Renal cortical epithelial cell (primary cell): ENCODE data around the gene DAPK1. TPM values are rescaled to one million over a fixed set of nuclear protein-coding genes. Genes with fewer than 3 reads are reported as not detected.

Experiments
- DNase-seq: peaks from one replicate; pipeline ENCODE4 v3.0.0-alpha.2; 2011; ENCODE audit warnings: low read depth
- total RNA-seq: library from RNA; depleted of rRNA; stranded (reverse); fragments of >200 nt; gene quantifications from 2 replicates; pipeline ENCODE4 v1.2.3, GENCODE V29; 2014

DAPK1 gene
- total RNA-seq, 1 donor from 2014 or later = 263 TPM

DNA sequence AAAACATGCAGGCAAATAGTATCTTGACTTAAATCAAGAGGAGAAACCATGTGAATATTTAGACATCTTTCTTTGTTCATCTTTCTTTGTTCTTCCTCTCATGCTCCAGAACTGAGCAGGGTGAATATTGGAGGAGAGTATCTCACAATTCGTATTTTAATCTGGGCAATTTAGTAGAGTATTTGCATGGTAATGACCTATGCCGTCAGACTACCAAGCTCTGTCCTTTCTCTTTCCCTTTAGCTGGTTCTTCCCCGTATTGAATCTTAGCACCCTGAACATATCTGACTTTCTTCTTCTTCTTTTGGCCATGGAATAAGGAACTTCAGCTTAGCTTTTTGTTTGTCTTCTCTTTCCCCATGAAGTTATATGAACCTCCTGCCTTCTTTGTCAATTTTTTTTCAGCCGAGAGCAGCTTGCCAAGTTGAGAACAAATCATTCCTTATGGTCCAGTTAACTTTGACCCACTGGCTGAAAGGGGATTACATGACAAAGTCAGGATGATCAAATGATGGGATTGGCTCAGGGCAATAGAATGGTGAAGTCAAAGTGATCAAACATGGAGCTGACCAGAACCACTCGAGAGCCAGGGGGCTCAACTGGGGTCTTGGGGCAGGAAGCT, 95.8 kb downstream of the DAPK1 start:
- no peak for DNase-seq

DNA sequence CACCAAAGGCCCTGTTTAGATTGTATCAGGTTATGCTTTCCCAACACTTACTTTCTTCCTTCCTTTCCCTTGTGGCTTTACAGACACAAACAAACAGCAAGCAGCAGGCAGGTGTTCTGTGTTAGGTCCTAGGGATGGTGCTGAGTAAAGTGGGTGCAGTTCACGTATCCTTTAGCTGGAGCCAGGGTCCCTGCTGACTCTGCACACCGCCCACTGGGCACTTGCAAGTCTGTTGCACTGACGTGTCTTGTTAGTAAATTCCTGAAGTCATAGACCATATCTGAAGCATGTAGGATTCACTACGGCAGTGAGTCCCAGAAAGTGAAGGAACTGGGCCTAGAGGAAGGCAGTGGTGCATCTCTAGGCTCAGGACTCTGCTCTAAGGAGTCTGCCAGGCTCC, 96.5 kb downstream of the DAPK1 start:
- DNase-seq = peak; percentile 92

DNA sequence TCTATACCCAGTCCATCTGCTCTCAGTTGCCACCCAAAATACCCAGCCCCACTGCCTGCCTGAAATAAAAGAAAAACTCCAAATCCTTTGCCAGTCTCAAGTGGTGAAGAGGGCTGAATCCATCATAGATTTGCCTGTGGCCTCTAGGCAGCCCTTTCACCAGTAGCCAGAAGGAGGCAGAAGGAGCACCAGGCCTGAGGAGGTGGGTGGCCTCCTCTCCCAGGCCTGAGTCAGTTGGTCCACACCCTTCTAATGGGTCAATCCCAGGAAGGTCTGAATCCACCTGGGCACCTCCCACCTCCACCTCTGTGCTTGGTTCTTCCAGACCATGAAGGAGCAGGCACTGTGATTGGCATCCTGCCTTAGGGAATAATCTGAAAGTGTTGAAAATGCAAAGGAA, 97.0 kb downstream of the DAPK1 start:
- DNase-seq = no peak

DNA sequence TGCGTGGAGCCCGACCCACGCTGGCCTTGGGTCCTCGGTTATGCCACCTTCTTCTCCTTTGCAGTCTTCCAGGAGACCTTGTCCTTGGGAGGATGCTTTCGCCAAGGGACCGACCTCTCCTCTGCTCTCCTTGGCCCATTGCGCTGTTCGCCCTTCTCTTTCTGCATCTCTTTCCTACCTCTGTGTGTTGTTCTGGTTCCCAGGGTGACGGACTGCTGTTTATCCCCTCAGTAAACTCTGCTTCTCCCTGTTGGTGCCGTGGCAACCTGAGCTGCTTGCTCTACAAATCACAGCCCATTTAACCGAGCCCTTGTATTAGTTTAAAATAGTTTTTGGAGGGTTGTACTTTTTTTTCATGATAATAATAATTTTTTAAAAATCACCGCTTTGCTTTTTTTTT, 97.9 kb downstream of the DAPK1 start:
- no peak for DNase-seq

DNA sequence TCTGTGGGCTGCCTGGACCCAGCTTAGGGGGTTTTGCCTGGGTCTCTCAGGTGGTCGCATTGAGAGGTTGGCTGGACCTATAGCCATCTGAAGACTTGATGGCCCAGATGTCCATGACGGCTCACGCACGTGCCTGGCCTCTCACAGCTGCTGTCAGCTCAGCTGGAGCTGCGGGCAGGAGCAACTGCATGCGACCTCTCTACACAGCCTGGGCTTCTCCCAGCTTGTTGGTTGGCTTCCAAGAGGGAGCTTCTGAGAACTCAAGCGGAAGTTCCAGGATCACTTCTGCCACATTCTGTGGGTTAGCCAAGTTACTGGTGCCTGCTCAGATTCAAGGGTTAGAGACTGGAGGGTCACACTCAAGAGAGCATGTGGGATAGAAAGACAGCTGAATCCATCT, 99.2 kb downstream of the DAPK1 start:
- DNase-seq = peak; percentile 47

GRCh38 chr9:87597710-87598443, 100.2 kb downstream of the DAPK1 start:
- DNase-seq = no peak

- peak; percentile 93 for DNase-seq
Observed at GRCh38 chr9:87599901-87600610, 102.4 kb downstream of the DAPK1 start.

DNA sequence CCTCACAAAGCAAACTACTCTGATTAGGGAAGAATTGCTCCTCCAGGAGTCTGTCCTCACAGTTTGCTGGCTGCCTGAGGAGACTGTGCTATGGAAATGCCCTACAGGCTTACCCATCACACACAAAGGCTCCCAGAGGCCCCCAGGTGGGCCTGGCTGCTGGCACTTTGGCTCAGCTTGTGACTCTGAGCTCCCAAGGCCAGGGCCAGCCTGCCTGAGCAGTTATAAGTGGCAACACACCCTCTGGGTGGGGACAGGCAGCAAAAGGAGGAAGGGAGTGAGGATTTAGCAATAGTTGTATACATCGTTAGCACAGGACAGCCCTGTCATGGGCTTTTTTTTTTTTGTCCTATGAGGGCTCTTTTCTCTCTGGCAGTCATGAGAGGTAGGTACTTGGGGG, 103.5 kb downstream of the DAPK1 start:
- DNase-seq = no peak

DNA sequence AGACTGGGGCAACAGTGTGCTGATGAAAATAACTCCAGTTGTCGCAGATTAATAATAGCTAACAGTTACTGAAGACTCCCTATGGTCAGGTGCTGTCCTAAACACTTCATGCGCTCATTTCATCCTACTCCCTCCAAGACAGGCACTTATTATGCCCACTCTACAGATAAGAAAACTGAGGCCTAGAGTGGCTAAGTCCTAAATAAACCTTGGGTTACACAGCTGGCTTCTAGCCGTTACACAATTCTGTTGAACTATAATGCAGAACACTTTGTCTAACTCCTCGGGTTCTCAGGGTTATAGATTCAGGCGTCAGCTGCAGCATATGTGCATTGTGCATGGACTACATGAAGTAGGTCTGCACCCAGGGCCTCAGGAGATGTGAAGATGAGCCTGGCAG, 103.9 kb downstream of the DAPK1 start:
- no peak for DNase-seq

DNA sequence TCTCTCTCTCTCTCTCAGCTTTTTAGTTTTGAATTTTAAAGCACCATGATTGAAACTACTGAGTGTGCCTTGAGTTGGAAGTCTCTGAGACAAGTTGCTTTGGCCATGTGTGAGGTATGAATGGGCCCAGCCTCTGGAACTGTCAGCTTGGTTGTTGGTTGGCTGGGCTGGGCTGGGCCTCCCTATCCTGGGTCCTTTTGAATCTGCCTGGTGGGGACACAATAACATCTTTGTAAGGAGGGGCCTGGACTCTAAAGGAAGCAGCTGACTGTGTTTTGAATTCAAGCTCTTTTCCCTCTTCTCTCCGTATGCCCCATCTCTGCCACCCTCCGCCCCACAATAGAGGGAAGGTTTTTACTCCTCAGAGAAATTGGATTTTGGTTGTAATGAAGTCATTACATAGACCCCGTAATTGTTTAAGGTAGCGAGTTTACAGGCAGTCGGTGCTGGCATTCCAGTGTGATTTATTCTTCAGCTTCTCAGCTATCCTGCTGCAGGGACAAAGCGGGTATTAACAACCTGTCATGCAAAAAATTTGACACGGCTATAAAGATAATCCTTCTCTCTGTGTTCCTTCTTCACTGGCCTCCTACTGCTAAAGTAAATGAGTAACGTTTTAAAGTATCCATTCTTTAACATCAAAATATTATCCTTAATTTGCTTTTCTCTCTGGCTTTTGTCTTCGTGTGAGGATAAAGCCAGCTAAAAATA, 105.4 kb downstream of the DAPK1 start:
- no peak for DNase-seq

DNA sequence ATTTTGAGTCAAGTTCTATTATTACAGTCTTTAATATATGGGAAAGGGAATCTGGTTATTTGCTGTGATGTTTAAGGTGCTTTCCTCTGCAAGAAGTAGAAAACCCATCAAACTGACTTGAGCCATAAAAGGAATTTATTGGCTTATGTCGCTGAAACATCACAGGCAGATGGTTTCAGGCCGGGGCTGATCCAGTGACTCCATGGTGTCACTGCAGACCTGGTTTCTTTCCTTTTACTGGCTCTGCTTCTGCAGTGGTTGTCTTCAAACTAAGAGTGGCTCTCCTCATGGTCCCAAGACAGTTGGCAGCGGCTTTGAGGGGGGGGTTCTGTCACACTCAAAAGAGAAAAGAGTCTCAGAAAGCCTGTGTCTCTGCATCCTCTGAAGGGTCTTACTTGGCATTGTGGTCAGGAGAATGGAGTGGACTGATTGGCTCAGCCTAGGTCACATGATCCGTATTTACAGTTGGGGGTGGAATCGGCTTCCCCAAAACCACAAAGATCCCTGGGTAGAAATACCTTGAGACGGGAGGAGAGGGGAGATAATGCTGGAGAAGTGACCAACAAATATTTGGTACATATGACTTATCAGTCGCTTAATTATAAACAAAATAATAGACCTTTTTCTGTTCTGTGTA, 106.3 kb downstream of the DAPK1 start:
- no peak for DNase-seq

- DNase-seq = no peak
Observed at GRCh38 chr9:87604886-87605588, 107.4 kb downstream of the DAPK1 start.

DNA sequence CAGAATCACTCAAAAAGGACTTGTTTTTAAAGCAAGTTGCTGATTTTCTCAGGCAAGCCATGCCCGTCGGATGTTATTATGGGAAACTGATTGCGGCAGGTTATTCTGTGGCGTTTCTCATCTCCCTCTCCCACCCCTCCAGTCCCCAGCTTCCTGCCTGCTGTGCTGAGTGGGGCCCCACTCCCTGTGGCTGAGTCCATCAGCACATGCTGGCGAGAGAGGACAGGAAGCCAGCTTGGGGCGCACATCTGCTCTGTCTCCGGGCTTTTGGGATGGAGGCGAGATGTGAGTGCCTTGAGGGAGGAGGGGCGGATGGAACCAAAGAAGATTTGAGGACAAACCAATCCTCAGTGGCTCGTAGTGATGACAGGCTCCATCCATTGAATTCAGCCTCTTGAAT, 108.0 kb downstream of the DAPK1 start:
- no peak for DNase-seq

- DNase-seq = no peak
Observed at GRCh38 chr9:87606841-87607521, 109.3 kb downstream of the DAPK1 start.

DNA sequence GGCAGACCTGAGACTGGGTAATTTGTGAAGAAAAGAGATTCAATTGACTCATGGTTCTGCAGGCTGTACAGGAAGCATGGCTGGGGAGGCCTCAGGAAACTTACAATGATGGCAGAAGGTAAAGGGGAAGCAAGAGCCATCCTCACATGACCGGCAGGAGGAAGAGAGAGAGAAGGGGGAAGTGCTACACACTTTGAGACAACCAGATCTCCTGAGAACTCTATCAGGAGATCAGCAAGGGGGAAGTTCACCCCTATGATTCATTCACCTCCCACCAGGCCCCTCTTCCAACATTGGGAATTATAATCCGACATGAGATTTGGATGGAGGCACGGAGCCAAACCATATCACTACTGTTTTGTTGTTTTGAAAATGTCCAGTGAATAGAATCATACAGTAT, 110.2 kb downstream of the DAPK1 start:
- no peak for DNase-seq

DNA sequence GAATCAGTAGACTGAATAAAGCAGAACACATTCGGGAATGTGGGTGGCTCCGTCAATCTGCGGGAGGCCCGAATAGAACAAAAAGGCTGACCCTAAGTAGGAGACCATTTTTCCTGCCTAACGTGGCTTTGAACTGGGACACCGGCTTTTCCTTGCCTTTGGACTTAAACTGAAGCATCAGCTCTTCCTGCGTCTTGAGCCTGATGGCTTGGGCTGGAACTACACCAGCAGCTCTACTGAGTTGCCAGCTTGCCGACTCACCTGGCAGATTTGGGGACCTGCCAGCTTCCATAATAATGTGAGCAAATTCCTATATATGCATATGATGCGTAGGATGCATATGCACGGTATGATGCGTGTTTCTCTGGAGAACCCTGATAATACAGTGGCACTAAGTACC, 111.3 kb downstream of the DAPK1 start:
- no peak for DNase-seq

DNA sequence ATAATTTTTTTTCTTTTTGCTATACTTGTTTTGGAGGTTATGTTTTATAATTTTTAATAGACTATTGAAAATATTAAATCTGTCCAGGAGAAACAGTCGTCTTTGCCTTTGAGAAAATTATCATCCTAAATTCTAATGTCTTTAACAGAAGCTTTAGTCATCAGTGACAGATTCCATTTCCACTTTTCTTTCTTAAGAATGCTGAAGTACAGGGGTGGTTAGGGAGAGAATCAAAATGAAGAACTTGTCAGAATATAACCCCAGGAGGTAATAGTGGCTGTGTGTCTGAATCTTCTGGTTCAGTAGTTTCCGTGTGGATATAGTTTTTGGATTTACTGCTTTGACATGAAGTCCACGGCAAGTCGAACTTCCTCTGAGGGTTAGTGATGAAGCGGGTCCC, 111.8 kb downstream of the DAPK1 start:
- no peak for DNase-seq

GRCh38 chr9:87610200-87611155, 112.8 kb downstream of the DAPK1 start:
- DNase-seq = no peak

DNA sequence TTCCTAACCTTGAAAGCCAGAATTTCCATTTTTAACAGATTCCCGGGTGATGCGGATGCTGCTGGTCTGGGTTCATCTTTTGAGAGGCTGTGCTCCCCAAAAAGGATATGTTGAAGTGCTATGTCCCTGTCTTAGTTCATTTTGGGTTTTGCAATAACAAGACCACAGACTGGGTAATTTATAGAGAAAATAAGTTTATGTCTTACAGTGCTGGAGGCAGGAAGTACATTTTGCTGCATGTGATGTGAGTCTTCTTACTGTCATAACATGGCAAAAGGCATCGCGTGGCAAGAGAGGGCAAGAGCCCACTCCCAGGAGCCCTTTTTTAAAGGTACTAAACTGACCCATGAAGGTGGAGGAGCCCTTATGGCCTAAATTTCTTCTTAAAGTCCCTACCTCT, 114.1 kb downstream of the DAPK1 start:
- no peak for DNase-seq

DNA sequence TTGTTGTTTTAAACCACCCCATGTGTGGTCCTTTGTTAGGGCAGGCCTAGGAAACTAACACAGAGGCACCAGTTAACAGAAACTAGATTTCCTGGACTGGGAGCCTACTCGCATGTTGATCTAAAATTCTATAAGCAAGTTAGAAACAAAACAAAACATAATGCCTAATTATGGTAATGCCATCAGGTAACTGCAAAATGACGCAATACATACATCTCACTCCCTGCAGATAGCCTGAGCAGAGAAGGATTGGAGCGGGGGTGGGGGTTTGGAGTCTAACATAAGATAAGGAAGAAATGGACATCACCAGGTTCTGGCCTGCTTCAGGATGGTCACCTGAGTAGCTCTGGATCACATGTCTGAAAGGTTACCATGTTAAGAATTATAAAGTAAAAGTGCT, 114.9 kb downstream of the DAPK1 start:
- DNase-seq = no peak
